Stimulated activated CD8-positive, alpha-beta memory T cell treated with anti-CD3 and anti-CD28 coated beads, Interleukin-15, amount 100 ng/mL, for 48 hours (primary cell): ENCODE data around the gene KRT222.
A peak's percentile ranks its signal among the peaks of the same experiment; 100 is the strongest.

ENCODE experiments used
- DNase-seq, 2 donors: peaks; one replicate each; pipeline ENCODE4 v3.0.0-alpha.2; 2020; ENCODE audit warnings: low read depth in 2 of 2

The KRT222 gene

DNA sequence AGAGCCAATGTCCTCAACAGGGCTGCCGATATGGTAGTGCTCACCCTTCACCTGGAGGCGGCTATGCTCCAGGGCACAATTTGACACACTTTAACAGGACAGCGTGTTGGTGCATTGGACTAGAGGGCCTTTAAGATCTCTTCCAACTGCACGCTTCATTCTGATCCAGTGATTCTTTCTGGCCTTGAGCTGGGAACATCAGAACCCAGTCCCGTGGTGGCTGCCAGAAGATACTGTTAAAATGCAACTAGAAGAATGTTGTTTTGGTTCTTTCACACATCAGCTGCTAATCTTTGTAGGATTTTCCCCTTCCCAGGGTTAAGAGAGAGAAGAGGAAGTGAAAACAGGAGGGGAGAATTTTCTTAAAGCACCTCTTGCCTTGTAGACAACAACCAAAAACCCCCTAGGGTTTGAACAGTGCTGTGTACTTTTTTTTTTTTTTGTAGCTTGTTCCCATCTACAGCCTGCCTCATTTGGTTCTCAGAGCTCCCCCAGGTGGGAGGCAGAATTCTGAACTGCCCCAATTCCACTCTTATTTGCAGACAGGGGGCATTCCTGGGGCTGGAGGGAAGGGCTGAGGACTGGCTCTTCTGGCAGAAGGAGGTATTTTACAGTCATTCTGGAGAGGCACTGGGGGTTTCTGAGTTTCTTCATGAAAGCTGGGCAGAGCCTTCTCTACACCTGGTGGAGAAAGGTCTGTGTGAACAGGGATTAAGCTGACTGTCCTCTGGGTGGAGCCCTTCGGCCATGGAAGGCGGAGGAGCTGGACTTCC, 49.7 kb downstream of the KRT222 start:
- no peak for DNase-seq

DNA sequence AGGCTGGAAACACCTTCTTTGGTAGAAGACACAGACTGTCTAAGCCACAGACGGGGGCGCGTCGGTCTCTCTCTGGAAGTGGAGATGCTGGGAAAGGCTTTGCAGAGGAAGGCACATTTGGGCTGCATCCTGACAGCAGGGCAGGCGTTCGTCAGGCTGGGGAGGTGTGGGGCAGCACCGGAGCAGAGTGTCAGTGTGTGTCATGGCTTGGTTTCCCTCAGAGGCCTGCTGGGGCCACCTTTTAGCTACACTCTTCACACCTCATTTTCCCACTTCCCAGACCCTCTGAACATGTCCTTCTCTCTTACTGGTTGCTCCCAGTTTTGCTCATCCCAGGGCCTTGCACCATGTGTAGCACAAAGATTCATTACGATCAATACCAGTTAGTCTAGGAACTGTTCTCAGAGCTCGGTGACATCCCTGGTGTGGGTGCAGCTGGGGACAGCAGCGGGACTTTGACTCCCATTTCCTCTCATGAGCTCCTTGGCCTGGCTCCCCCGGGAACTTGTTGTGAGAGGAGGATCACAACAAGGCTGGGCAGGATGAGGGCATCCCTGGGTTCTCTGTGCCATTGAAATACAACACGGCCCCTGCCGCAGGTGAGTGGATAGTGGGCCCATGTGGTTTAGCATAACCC, 50.4 kb downstream of the KRT222 start:
- DNase-seq, result no peak

DNA sequence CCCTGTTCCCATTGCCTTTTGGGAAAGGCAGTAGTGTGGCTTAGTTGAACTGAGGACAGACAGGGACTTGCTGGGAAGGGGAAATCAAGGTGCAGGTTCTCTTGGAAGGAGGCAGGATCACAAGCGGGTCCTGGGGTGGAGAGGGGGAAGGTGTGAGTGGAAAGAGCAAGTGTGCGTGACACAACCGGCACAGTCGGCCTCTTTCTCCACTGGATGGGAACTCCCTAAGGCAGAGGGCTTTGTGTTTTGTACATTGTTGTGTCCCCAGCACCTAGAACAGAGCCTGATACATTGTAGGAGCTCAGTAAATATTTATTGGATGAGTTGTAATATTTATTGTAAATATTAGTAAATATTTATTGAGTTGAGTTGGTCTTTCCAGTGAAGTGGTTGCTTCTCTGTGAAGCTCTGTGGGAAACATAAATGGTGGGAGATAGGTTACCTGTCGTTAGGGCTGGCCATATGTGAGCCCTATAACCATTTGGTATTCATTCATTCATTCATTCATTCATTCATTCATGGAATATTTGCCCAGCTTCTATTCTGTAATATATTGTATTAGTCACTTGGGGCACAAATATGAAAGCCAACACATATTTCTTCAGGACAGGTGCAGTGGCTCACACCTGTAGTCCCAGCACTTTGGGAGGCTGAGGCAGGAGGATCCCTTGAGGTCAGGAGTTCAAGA, 51.4 kb downstream of the KRT222 start:
- DNase-seq, result no peak

GRCh38 chr17:40612599-40613244, 52.3 kb downstream of the KRT222 start:
- no peak for DNase-seq

DNA sequence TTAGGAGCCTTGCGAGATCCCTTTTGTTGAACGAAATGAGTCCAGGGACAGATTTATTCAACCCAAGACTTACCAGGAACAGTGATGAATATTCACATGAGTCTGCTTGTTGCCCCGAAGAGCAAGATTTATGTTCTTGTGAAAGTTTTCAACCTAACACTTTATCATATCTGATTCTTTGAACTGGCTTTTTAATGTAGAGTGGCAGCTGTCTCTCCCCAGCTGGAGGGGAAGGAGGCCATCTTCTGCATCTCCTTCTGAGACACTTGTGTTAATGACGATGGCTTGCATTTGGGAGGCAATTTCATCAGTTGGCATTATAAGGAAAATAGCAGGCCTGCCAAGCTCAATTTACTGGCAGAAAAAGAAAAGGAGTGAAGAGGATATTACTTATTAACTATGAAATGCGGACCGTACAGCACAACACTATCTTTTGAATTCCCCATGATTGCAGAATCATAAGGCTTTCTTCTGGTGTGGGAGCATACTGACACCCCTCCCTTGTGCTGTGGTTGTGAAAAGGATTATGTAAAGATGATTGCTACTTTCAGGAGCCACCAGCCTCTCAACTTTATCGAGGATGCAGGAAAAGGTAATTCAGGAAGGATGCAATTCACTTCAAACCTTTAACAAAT, 53.0 kb downstream of the KRT222 start:
- no peak for DNase-seq

- no peak for DNase-seq
Measured at GRCh38 chr17:40610359-40610758, 54.6 kb downstream of the KRT222 start.

DNA sequence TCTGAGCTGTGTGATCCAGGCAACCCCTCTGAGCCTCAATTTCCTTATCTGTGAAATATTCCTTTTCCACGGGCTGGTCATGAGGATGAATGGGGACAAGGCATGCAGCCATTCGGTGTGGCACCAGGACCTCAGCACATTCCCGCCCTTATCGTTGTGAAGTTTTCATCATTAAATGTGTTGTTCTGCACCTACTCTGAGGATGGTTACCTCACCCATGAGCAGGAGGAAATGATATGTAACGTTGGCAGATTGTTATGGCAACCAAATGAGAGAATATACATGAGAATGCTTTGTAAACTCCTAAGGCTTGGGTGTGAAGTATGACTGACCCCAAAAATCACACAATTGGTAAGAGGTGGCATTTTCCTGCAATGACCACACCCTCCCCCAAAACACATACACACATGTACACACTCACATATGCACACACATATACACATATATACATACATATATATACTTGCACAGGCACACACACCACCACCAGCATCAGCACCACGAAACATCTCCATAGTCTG, 56.9 kb downstream of the KRT222 start:
- DNase-seq, result no peak

GRCh38 chr17:40607641-40608040, 57.3 kb downstream of the KRT222 start:
- DNase-seq, result no peak

DNA sequence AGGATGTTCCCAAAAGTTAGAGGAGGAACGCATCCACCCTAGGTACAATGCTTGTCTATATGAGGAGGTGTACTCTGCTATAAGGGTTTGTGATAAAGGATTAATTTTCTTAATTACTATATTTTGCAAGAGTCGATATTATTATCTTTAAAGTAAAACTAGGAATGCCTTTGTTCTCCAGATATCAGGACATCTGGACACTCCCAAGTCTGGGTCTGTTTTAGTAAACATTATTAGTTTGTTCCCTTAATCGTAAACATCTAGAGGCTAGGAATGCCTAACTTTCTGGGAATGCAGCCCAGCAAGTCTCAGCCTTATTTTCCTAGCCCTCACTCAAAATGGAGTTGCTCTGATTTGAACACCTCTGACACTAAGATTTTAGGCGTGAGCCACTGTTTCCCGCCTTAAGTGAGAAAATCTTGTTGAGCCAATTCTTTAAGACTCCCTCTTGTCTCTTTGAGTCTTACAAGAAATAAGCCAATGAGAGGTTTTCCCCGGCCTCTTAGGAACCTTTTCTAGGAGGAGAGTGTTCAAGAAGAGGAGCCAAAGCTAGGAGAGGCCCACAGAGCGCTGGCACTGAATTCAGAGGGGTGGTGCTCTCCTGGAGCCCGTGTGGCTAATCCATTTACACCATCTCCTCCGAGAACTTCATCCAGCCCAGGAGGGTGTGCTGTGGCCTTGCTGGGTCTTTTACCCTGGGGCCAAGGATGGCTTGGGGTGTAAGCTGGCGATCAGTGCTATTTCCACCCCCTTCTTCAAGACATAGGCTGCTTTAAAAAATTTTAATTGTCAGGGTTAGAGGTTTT, 58.2 kb downstream of the KRT222 start:
- DNase-seq, result no peak

- DNase-seq, result peak; percentile 64 to 76
Measured at GRCh38 chr17:40605306-40605705, 59.7 kb downstream of the KRT222 start.
